ENCODE results near the gene SUOX. TPM values are rescaled to one million over a fixed set of nuclear protein-coding genes. Genes with fewer than 3 reads are reported as not detected.
"Not testable (repeated sequence)": the region's sequence is repeated elsewhere in the genome, so short reads cannot be mapped to it uniquely, and the experiment has no call there.

SUOX gene
- total RNA-seq, 1 donor from 2014 or later, result 20.3 TPM

DNA sequence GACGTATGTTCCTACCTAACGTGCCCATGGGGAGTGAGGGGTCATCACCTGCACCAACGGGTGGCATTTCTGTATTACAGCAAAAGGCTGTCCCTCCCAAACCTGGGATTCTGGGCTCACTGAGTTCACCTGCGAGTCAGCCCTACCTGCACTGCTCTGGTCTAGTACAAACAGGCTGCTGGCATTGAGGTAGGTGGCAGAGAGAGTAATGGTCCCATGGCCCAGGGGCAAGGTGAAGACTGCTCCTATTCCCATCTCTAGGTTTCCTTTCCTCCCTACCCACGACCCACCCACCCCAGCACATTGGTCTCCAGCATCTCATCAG, 421 bp downstream of the SUOX start:
- Histone ChIP-seq H3K4me1 (peaks cover 18% of the 10 kb centered on the region), H3K27ac (peak overlapping the region; percentile 85), H3K27me3 (no peaks in the 10 kb centered on the region), H3K9me3 (no peaks in the 10 kb centered on the region), H3K36me3 (peaks cover 35% of the 10 kb centered on the region), H3K4me3 (peak overlapping the region; percentile 82)
- ATAC-seq, result peak; percentile 9
- DNase-seq, result no peak
- TF ChIP-seq CTCF (IDR thresholded peaks at IDR 0.05), result no peak
- intact Hi-C loops (cut with DNase I), result loop anchor here (10.0 kb wide), 1 partner anchor 47 kb away; the partner anchor contains the start of gene RPS26

DNA sequence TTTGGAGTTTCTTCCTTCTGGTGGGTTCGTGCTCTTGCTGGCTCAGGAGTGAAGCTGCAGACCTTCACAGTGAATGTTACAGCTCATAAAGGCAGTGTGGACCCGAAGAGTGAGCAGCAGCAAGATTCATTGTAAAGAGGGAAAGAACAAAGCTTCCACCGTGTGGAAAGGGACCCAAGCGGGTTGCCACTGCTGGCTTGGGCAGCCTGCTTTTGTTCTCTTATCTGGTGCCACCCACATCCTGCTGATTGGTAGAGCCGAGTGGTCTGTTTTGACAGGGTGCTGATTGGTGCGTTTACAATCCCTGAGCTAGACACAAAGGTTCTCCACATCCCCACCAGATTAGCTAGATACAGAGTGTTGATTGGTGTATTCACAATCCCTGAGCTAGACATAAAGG, 2.4 kb downstream of the SUOX start:
- ATAC-seq, H3K27ac ChIP-seq, H3K27me3 ChIP-seq, DNase-seq, H3K9me3 ChIP-seq, H3K4me3 ChIP-seq: not testable (repeated sequence)
- peaks cover 31% of the 10 kb centered on the region for H3K36me3 ChIP-seq
- peaks cover 18% of the 10 kb centered on the region for H3K4me1 ChIP-seq
- intact Hi-C loops (cut with DNase I), result loop anchor here (10.0 kb wide), 1 partner anchor 45 kb away; the partner anchor contains the start of gene RPS26

DNA sequence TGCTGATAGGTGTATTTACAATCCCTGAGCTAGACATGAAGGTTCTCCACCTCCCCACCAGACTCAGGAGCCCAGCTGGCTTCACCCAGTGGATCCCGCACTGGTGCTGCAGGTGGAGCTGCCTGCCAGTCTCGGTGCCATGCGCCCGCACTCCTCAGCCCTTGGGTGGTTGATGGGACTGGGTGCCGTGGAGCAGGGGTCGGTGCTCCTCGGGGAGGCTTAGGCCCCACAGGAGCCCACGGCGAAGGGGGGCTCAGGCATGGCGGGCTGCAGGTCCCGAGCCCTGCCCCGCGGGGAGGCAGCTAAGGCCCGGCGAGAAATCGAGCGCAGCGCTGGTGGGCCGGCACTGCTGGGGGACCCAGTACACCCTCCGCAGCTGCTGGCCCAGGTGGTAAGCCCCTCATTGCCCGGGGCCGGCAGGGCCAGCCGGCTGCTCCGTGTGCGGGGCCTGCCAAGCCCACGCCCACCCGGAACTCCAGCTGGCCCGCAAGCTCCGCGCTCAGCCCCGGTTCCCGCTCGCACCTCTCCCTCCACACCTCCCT, 3.0 kb downstream of the SUOX start:
- peaks cover 25% of the 10 kb centered on the region for H3K36me3 ChIP-seq
- not testable (repeated sequence) for ATAC-seq, DNase-seq

DNA sequence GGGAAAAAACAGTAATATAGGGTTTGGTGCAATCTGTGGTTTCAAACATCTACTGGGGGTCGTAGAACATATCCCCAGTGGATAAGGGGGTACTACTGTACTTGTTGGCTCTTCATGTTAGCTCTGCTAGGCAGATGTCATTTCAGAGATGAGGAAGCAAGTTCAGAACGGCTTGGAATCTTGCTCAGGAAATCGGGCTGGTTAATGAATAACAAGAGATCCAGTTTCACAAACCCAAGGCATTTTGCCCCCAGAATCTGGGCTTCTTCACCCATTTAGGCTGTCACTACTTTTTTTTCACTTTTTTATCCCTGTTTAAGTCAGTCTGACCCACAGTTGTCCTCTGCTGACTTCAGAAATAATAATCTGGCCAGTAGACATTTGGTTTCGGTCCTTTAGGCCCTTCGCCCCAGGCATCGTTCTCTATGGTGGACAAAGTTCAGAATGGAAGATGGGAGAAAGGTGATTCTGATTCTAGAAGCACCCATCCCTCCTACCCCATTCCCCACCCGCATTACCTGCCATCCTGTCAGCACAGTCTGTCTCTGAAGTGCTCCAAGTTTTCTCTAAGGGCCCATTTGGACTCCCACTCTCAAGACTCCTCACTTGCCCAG, 4.5 kb downstream of the SUOX start:
- intact Hi-C loops (cut with DNase I), result no loop called here
- Histone ChIP-seq H3K27me3 (no peaks in the 10 kb centered on the region), H3K27ac (no peak overlapping the region), H3K9me3 (no peaks in the 10 kb centered on the region), H3K4me3 (no peak overlapping the region), H3K36me3 (peaks cover 22% of the 10 kb centered on the region), H3K4me1 (peaks cover 15% of the 10 kb centered on the region)
- DNase-seq (no peak), ATAC-seq (no peak)
- no peak for TF ChIP-seq CTCF (IDR thresholded peaks at IDR 0.05)

More for the DNA sequence above, 3.0 kb downstream of the SUOX start:
- not testable (repeated sequence) for H3K27ac ChIP-seq, H3K27me3 ChIP-seq, H3K9me3 ChIP-seq, H3K4me3 ChIP-seq
- peaks cover 18% of the 10 kb centered on the region for H3K4me1 ChIP-seq
- intact Hi-C loops (cut with DNase I), result loop anchor here (10.0 kb wide), 1 partner anchor 45 kb away; the partner anchor contains the start of gene RPS26

- H3K9me3 ChIP-seq; H3K4me1 ChIP-seq; intact Hi-C loops (cut with DNase I); H3K27ac ChIP-seq; DNase-seq; H3K4me3 ChIP-seq; H3K27me3 ChIP-seq: not testable (repeated sequence)
- peaks cover 22% of the 10 kb centered on the region for H3K36me3 ChIP-seq
- peak; percentile 14 for ATAC-seq
Observed at GRCh38 chr12:56003376-56003775, 6.3 kb downstream of the SUOX start.

GRCh38 chr12:56004211-56004610, 7.1 kb downstream of the SUOX start:
- TF ChIP-seq CTCF (IDR thresholded peaks at IDR 0.05), result no peak
- Histone ChIP-seq H3K36me3 (peaks cover 22% of the 10 kb centered on the region), H3K27ac (no peak overlapping the region), H3K9me3 (no peaks in the 10 kb centered on the region), H3K4me1 (peaks cover 4% of the 10 kb centered on the region), H3K4me3 (no peak overlapping the region), H3K27me3 (no peaks in the 10 kb centered on the region)
- no peak for DNase-seq
- intact Hi-C loops (cut with DNase I), result no loop called here
- no peak for ATAC-seq

DNA sequence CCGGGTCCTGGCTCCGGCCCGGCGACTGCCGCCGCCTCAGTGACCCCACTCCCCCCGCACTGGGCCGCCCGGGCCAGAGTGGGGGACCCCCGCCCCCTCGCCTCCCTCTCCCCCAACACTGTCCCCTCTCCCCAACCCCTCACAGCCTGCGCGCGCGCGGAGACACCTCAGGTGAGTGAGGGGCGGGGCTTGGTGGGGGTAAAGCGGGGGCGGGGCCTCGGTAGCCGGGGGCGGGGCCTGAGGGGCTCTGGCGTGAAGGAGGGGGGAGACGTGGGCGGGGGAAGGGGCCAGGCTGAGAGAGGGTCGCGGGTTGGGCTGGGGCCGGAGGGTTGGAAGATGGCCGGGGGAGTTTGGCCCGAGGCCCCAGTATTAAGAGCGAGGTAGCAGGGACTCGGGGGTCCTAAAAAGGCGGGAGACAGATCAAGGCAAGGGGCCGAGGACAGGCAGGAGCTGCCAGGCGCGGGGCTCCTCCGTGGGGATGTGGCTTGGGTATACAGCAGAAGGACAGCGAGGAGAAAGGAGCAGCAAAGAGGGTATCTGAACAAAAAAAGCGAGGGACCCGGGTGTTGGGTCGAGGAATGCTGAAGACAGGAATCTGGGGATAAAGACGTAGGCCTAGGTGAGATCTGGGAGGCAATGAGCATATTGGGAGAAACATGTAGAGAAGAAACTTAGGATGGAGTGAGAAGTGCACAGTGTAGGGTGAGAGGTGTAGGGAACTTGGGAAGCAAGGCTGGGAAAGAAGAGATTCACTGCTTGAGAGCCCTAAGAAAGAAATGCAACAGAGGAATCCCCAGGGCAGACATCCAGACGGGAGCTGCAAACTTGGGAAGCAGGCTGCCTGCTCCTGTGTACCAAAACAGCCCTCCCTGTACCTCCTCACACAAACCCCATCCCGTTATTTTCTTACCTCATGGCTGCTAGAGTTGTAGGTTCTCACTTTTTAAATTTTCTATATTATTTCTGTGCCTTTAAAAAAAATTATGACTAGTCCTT, 10.8 kb downstream of the SUOX start:
- ATAC-seq (peak; percentile 92), DNase-seq (peak; percentile 90)
- Histone ChIP-seq H3K27ac (peak overlapping the region; percentile 88), H3K4me3 (peak overlapping the region; percentile 85), H3K9me3 (no peaks in the 10 kb centered on the region), H3K36me3 (peaks cover 14% of the 10 kb centered on the region), H3K4me1 (no peaks in the 10 kb centered on the region), H3K27me3 (no peaks in the 10 kb centered on the region)
- intact Hi-C loops (cut with DNase I), result no loop called here
- TF ChIP-seq CTCF (IDR thresholded peaks at IDR 0.05), result no peak
